Chondrocyte (in vitro differentiated cells): ENCODE measurements around the gene PIEZO2. TPM values are rescaled to one million over a fixed set of nuclear protein-coding genes. Genes with fewer than 3 reads are reported as not detected.
"Not testable (repeated sequence)": the region's sequence is repeated elsewhere in the genome, so short reads cannot be mapped to it uniquely, and the experiment has no call there.

ENCODE experiments used
- DNase-seq: peaks from one replicate; pipeline ENCODE4 v3.0.0; 2021; ENCODE audit warnings: mixed read lengths, low spot score
- H3K27ac Mint-ChIP-seq: one replicate; pipeline ENCODE4 v1.8.0; 2021; ENCODE audit warnings: mild to moderate bottlenecking, moderate library complexity, mixed read lengths; ENCODE audit not compliant: unreplicated experiment
- H3K27me3 Mint-ChIP-seq: 2 replicates; pipeline ENCODE4 v1.8.0; 2021; ENCODE audit warnings: low read depth, mixed read lengths
- H3K36me3 Mint-ChIP-seq: 2 replicates; pipeline ENCODE4 v1.8.0; 2021; ENCODE audit warnings: low read depth, mixed read lengths
- H3K4me1 Mint-ChIP-seq: 2 replicates; pipeline ENCODE4 v1.8.0; 2021; ENCODE audit warnings: low read depth, mild to moderate bottlenecking, mixed read lengths
- H3K4me3 Mint-ChIP-seq: one replicate; pipeline ENCODE4 v1.8.0; 2021; ENCODE audit warnings: mild to moderate bottlenecking, moderate library complexity, mixed read lengths; ENCODE audit not compliant: unreplicated experiment
- H3K9me3 Mint-ChIP-seq: 2 replicates; pipeline ENCODE4 v1.8.0; 2021; ENCODE audit warnings: low read depth, mixed read lengths
- total RNA-seq: library from RNA; stranded (reverse); gene quantifications from 3 replicates; pipeline ENCODE4 v1.2.1, GENCODE V29; 2021
- TF ChIP-seq, protein P1 (sequence below): fragments of 200-600 bp; sonication (generic); IDR thresholded peaks from 2 replicates; pipeline ENCODE4 v1.5.0; 2021; ENCODE audit warnings: antibody characterized with exemption, mild to moderate bottlenecking, moderate library complexity

Gene PIEZO2
- total RNA-seq, 1 donor from 2014 or later = 142 TPM

DNA sequence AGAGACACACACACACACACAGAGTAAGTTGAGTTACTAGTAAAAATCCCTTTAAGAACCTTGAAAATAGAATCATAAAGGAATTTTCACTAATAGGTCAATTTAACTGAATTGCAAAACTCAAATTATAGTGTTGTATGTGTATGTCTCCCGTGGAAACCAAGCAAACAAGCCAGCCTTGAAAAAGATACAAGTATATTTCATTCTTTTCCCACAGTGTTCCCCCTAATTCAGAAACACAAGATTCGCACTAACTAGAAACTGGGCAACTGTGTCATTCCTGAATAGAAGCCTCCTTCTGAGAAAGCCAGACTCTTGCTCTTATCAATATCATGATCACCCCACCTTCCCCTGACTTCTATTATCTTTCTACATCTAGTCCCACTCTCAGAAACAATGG, 229.5 kb downstream of the PIEZO2 start:
- TF ChIP-seq, protein P1, sequence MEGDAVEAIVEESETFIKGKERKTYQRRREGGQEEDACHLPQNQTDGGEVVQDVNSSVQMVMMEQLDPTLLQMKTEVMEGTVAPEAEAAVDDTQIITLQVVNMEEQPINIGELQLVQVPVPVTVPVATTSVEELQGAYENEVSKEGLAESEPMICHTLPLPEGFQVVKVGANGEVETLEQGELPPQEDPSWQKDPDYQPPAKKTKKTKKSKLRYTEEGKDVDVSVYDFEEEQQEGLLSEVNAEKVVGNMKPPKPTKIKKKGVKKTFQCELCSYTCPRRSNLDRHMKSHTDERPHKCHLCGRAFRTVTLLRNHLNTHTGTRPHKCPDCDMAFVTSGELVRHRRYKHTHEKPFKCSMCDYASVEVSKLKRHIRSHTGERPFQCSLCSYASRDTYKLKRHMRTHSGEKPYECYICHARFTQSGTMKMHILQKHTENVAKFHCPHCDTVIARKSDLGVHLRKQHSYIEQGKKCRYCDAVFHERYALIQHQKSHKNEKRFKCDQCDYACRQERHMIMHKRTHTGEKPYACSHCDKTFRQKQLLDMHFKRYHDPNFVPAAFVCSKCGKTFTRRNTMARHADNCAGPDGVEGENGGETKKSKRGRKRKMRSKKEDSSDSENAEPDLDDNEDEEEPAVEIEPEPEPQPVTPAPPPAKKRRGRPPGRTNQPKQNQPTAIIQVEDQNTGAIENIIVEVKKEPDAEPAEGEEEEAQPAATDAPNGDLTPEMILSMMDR = no peak
- no peaks in the 10 kb centered on the region for H3K27me3 Mint-ChIP-seq
- peaks cover 61% of the 10 kb centered on the region for H3K4me1 Mint-ChIP-seq
- H3K27ac Mint-ChIP-seq = peak overlapping the region; percentile 3
- H3K36me3 Mint-ChIP-seq = no peaks in the 10 kb centered on the region
- DNase-seq = no peak
- no peaks in the 10 kb centered on the region for H3K9me3 Mint-ChIP-seq
- no peak overlapping the region for H3K4me3 Mint-ChIP-seq

DNA sequence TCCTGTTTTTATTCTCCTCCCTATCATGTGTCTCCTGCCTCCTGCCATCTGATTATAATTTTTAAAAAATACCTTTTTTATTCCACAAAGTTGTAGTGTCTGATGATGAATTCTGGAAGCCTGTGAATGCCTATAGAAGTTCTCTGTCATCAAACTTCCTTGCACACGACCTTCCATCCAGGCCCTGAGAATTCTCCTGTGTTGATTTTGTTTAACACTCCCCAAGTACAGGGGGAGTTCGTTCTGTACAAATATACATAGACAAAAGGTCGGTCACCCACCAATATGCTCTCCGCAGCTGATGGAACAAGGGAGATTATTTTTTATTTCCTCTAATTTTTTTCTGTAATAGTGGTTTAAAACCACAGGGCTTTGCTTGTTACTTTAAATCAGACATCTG, 232.5 kb downstream of the PIEZO2 start:
- Mint-ChIP-seq H3K4me1 (peaks cover 57% of the 10 kb centered on the region), H3K36me3 (peaks cover under 1% of the 10 kb centered on the region), H3K27me3 (no peaks in the 10 kb centered on the region), H3K27ac (peak overlapping the region; percentile 78), H3K4me3 (no peak overlapping the region), H3K9me3 (peaks cover under 1% of the 10 kb centered on the region)
- TF ChIP-seq, protein P1 = no peak
- DNase-seq = no peak

DNA sequence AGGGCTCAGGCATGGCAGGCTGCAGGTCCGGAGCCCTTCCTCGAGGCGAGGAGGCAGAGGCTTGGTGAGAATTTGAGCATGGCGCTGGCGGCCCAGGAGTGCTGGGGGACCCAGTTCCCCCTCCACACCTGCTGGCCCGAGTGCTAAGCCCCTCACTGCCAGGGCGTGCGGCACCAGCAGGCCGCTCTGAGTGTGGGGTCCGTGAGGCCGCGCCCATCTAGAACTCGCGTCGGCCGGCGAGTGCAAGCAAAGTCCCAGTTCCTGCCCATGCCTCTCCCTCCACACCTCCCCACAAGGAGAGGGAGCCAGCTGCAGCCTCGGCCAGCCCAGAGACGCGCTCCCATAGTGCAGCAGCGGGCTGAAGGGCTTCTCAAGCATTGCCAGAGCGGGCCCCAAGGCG, 233.0 kb downstream of the PIEZO2 start:
- TF ChIP-seq, protein P1 = no peak

DNA sequence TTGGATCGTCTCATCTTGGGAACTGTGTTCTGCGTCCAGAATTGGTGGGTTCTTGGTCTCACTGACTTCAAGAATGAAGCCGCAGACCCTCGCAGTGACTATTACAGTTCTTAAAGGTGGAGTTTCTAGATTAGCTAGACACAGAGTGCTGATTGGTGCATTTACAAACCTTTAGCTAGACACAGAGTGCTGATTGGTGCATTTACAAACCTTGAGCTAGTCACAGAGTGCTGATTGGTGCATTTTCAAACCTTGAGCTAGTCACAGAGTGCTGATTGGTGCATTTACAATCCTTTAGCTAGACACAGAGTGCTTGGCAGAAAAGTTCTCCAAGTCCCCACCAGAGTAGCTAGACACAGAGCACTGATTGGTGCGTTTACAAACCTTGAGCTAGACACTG, 233.6 kb downstream of the PIEZO2 start:
- not testable (repeated sequence) for H3K9me3 Mint-ChIP-seq, H3K27ac Mint-ChIP-seq, H3K36me3 Mint-ChIP-seq, DNase-seq, H3K4me3 Mint-ChIP-seq, H3K27me3 Mint-ChIP-seq
- peaks cover 54% of the 10 kb centered on the region for H3K4me1 Mint-ChIP-seq

More for the DNA sequence above, 233.0 kb downstream of the PIEZO2 start:
- Mint-ChIP-seq H3K27me3 (no peaks in the 10 kb centered on the region), H3K27ac (peak overlapping the region; percentile 78), H3K4me1 (peaks cover 56% of the 10 kb centered on the region), H3K36me3 (peaks cover 3% of the 10 kb centered on the region), H3K9me3 (peaks cover 3% of the 10 kb centered on the region), H3K4me3 (no peak overlapping the region)
- DNase-seq = no peak

DNA sequence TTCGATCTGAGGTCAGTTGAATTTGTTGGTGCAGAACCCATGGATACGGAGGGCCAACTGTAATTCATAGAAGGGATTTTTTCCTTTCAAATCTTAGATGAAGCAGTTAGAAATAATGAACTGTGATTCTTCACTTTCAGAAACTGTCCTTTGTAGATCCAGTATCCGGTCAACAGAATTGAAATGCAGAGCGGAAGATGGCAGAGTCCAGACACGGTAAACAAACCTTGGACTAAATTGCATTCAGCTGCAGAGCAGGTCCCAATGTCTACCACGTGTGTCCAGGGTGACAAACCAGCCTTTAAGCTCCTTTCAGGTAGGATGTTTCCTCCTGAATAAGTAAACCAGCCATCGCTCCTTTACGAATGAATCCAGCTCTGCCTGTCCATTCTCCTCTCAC, 234.8 kb downstream of the PIEZO2 start:
- H3K4me1 Mint-ChIP-seq = peaks cover 47% of the 10 kb centered on the region
- H3K9me3 Mint-ChIP-seq, H3K36me3 Mint-ChIP-seq, DNase-seq, H3K4me3 Mint-ChIP-seq, H3K27me3 Mint-ChIP-seq: not testable (repeated sequence)
- peak overlapping the region; percentile 13 for H3K27ac Mint-ChIP-seq

DNA sequence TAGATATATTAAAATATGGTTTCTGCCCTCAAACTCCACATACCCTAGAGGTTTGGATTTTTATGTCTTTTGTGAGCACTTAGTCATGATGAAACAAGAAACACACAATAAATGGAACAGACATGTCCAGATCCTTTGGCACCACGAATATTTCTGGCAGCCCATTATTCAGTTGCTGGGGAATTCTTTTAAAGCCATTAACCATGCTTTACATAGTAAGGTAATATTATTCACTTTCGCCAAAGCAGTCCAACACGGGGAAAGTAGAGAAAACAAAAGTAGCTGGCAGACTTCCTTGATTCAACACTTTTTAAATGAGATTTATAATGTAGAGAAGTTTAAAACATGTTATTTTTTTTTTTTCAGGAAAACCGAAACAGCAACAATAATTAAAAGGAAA, 235.4 kb downstream of the PIEZO2 start:
- DNase-seq = no peak
- TF ChIP-seq, protein P1 = no peak
- H3K4me3 Mint-ChIP-seq = no peak overlapping the region
- peaks cover 52% of the 10 kb centered on the region for H3K4me1 Mint-ChIP-seq
- peaks cover 10% of the 10 kb centered on the region for H3K36me3 Mint-ChIP-seq
- H3K27ac Mint-ChIP-seq = peak overlapping the region; percentile 100
- no peaks in the 10 kb centered on the region for H3K27me3 Mint-ChIP-seq
- peaks cover 3% of the 10 kb centered on the region for H3K9me3 Mint-ChIP-seq
